Smooth muscle cell (in vitro differentiated cells): ENCODE results near the gene SLC40A1. TPM values are rescaled to one million over a fixed set of nuclear protein-coding genes. Genes with fewer than 3 reads are reported as not detected.

Experiments used
- DNase-seq: peaks from one replicate; lab custom pipeline; 2025; ENCODE audit not compliant: unreplicated experiment; lab: John Stamatoyannopoulos, UW
- H2AFZ ChIP-seq: fragments of 200-600 bp; sonication (generic); 2 replicates; pipeline ENCODE4 v1.6.0; 2016; ENCODE audit warnings: antibody characterized with exemption, low read depth, mild to moderate bottlenecking
- H3F3A ChIP-seq: fragments of 200-600 bp; sonication (generic); 2 replicates; pipeline ENCODE4 v1.6.0; 2017; ENCODE audit warnings: antibody characterized with exemption, low read depth
- H3K27ac ChIP-seq: fragments of 200-600 bp; sonication (generic); 2 replicates; pipeline ENCODE4 v1.5.1; 2016; ENCODE audit warnings: low read depth, mild to moderate bottlenecking
- H3K27me3 ChIP-seq: fragments of 200-600 bp; sonication (generic); 2 replicates; pipeline ENCODE4 v1.6.1; 2016; ENCODE audit warnings: low read depth, mild to moderate bottlenecking
- H3K36me3 ChIP-seq: fragments of 200-600 bp; sonication (generic); 2 replicates; pipeline ENCODE4 v1.5.1; 2016; ENCODE audit warnings: low read depth
- H3K4me1 ChIP-seq: fragments of 200-600 bp; sonication (generic); 2 replicates; pipeline ENCODE4 v1.5.1; 2016; ENCODE audit warnings: low read depth
- H3K4me2 ChIP-seq: fragments of 200-600 bp; sonication (generic); 2 replicates; pipeline ENCODE4 v1.6.0; 2016; ENCODE audit warnings: mild to moderate bottlenecking
- H3K4me3 ChIP-seq: fragments of 200-600 bp; sonication (generic); 2 replicates; pipeline ENCODE4 v1.5.1; 2016; ENCODE audit warnings: mild to moderate bottlenecking
- H3K79me2 ChIP-seq: fragments of 200-600 bp; sonication (generic); 2 replicates; pipeline ENCODE4 v1.6.0; 2016; ENCODE audit warnings: low read depth, mild to moderate bottlenecking
- H3K9ac ChIP-seq: fragments of 200-600 bp; sonication (generic); 2 replicates; pipeline ENCODE4 v1.6.0; 2016; ENCODE audit warnings: low read depth
- H3K9me3 ChIP-seq: fragments of 200-600 bp; sonication (generic); replicated peaks from 2 replicates; pipeline ENCODE4 v1.5.1; 2016; ENCODE audit warnings: low read depth
- H4K20me1 ChIP-seq: fragments of 200-600 bp; sonication (generic); 2 replicates; pipeline ENCODE4 v1.6.0; 2016; ENCODE audit warnings: low read depth
- CTCF ChIP-seq: fragments of 200-600 bp; sonication (generic); IDR thresholded peaks from 2 replicates; pipeline ENCODE4 v1.5.1; 2017; ENCODE audit warnings: borderline replicate concordance, mild to moderate bottlenecking, antibody characterized with exemption; ENCODE audit not compliant: insufficient read depth, poor library complexity, severe bottlenecking
- WGBS: methylation state at CpG from one replicate; pipeline ENCODE4 v1.1.7; 2016; ENCODE audit warnings: low lambda C conversion rate; 5-methylcytosine and 5-hydroxymethylcytosine counted together
- polyA plus RNA-seq: library from polyadenylated mRNA; unstranded; fragments of >200 nt; fragmentation: Nextera tagmentation; extraction: Ambion mirVana; gene quantifications from 2 replicates; pipeline ENCODE4 v1.2.1, GENCODE V29; 2016
- total RNA-seq: library from RNA; depleted of rRNA; stranded (reverse); fragments of >200 nt; gene quantifications from 2 replicates; pipeline ENCODE4 v1.2.3, GENCODE V29; 2014

Gene SLC40A1
- total and polyA plus RNA-seq, 2 experiments from 2014 or later, result 8.7 to 10.5 TPM

- no peaks in the 10 kb centered on the region for H3K36me3 ChIP-seq
- no peaks in the 10 kb centered on the region for H3F3A ChIP-seq
- H3K27me3 ChIP-seq, result no peaks in the 10 kb centered on the region
- no peak overlapping the region for H2AFZ ChIP-seq
- H3K79me2 ChIP-seq, result no peaks in the 10 kb centered on the region
- H3K4me2 ChIP-seq, result no peak overlapping the region
- no peak overlapping the region for H3K4me3 ChIP-seq
- WGBS, result 92% methylated on average over 1 of the region's 1 CpG
- no peak overlapping the region for H3K27ac ChIP-seq
- DNase-seq, result no peak
- H3K4me1 ChIP-seq, result no peaks in the 10 kb centered on the region
- H3K9me3 ChIP-seq, result no peaks in the 10 kb centered on the region
- no peaks in the 10 kb centered on the region for H4K20me1 ChIP-seq
- no peak overlapping the region for H3K9ac ChIP-seq
- no peak for TF ChIP-seq CTCF
Observed at GRCh38 chr2:189627789-189628188, 47.2 kb upstream of the SLC40A1 start.

GRCh38 chr2:189625636-189626035 lies 45.0 kb upstream of the SLC40A1 start:
- H3K9me3 ChIP-seq, result no peaks in the 10 kb centered on the region
- no peaks in the 10 kb centered on the region for H3K36me3 ChIP-seq
- no peaks in the 10 kb centered on the region for H3K79me2 ChIP-seq
- no peak overlapping the region for H3K27ac ChIP-seq
- H3K4me3 ChIP-seq, result no peak overlapping the region
- no peaks in the 10 kb centered on the region for H3F3A ChIP-seq
- TF ChIP-seq CTCF, result no peak
- no peaks in the 10 kb centered on the region for H3K27me3 ChIP-seq
- no peak overlapping the region for H3K4me2 ChIP-seq
- no peak for DNase-seq
- H4K20me1 ChIP-seq, result no peaks in the 10 kb centered on the region
- WGBS, result 100% methylated on average over 2 of the region's 2 CpGs
- no peak overlapping the region for H3K9ac ChIP-seq
- no peak overlapping the region for H2AFZ ChIP-seq
- no peaks in the 10 kb centered on the region for H3K4me1 ChIP-seq

GRCh38 chr2:189624648-189625355 lies 44.2 kb upstream of the SLC40A1 start:
- no peak overlapping the region for H2AFZ ChIP-seq
- no peak overlapping the region for H3K4me2 ChIP-seq
- H4K20me1 ChIP-seq, result no peaks in the 10 kb centered on the region
- H3K27ac ChIP-seq, result no peak overlapping the region
- no peak overlapping the region for H3K4me3 ChIP-seq
- H3F3A ChIP-seq, result no peaks in the 10 kb centered on the region
- no peak for DNase-seq
- WGBS, result 88% methylated on average over 3 of the region's 3 CpGs
- no peak for TF ChIP-seq CTCF
- H3K9me3 ChIP-seq, result no peaks in the 10 kb centered on the region
- no peaks in the 10 kb centered on the region for H3K4me1 ChIP-seq
- H3K9ac ChIP-seq, result no peak overlapping the region
- no peaks in the 10 kb centered on the region for H3K36me3 ChIP-seq
- no peaks in the 10 kb centered on the region for H3K27me3 ChIP-seq
- H3K79me2 ChIP-seq, result no peaks in the 10 kb centered on the region

GRCh38 chr2:189623049-189623448 lies 42.5 kb upstream of the SLC40A1 start:
- no peak for TF ChIP-seq CTCF
- H3K79me2 ChIP-seq, result no peaks in the 10 kb centered on the region
- no peaks in the 10 kb centered on the region for H3K36me3 ChIP-seq
- H3K9ac ChIP-seq, result no peak overlapping the region
- no peak overlapping the region for H3K27ac ChIP-seq
- 100% methylated on average over 1 of the region's 1 CpG for WGBS
- no peak overlapping the region for H3K4me3 ChIP-seq
- no peak overlapping the region for H3K4me2 ChIP-seq
- H3K4me1 ChIP-seq, result no peaks in the 10 kb centered on the region
- H3F3A ChIP-seq, result no peaks in the 10 kb centered on the region
- DNase-seq, result no peak
- H3K9me3 ChIP-seq, result no peaks in the 10 kb centered on the region
- no peaks in the 10 kb centered on the region for H3K27me3 ChIP-seq
- no peak overlapping the region for H2AFZ ChIP-seq
- no peaks in the 10 kb centered on the region for H4K20me1 ChIP-seq
